ENCODE measurements around the gene SNTB2. TPM values are rescaled to one million over a fixed set of nuclear protein-coding genes. Genes with fewer than 3 reads are reported as not detected.

SNTB2 gene
- polyA plus RNA-seq, 1 of the 3 experiments (the other 2 are of a cell fraction), result 13.0 TPM

DNA sequence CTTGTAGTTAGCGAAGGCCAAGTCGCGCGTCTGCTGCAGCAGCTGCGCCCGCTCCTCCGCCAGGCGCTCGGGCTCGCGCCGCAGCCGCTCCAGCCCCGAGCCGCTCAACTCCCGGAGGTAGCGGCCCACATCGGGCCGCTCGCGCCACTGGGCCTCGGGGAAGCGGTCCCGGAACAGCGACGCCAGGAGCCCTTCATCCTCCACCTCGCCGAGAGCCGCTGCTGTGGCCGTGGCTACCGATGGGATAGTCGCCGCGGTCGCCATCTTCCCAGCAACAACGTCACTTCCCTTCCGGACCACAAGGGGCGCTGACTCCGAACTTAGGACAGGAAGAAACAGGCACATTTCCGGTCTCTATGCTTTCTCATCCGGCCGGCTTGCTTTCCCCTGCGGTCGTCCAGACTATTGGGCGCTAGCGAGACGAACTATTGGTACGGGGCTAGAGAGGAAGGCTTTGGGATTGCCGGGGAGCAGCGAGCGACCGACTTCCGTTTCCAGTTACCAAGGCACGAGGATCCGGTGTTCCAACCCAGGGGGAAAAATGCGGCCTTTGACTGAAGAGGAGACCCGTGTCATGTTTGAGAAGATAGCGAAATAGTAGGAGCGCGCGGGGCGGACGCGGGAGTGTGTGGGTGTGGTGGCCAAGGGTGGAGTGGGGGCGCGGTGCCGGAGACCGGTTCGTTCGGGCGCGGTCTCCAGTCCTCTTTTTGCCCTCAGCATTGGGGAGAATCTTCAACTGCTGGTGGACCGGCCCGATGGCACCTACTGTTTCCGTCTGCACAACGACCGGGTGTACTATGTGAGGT lies 152.5 kb downstream of the SNTB2 start, which contains the start of the genes COG8 and NIP7:
TSS of gene COG8 (minus strand) at position 276 of the 806 bp plus-strand sequence. CDS start at position 264, 12 bp downstream.
TSS of gene NIP7 (plus strand) at position 484 of the 806 bp plus-strand sequence. CDS start at position 542, 58 bp downstream.
- Histone ChIP-seq H3K4me1 (ENCODE audit: control insufficient read depth in 1 of 2, insufficient read depth in 2 of 2, low read depth in 1 of 2, low read length in 1 of 2) (peaks cover 15 to 20% of the 10 kb centered on the region in 2 experiments; a peak in 3 of 4 replicates), H3K27me3 (ENCODE audit: insufficient read depth) (no peaks in the 10 kb centered on the region), H3K27ac (ENCODE audit: low read depth in 2 of 2, low read length in 1 of 2) (peak within 1 kb of the TSS; percentile 85 to 89), H2AFZ (ENCODE audit: low read depth) (peak within 1 kb of the TSS; percentile 92), H3K79me2 (ENCODE audit: insufficient read depth) (peaks cover 81% of the 10 kb centered on the region), H3K36me3 (replicated peaks in 1 of 2; ENCODE audit: control insufficient read depth in 1 of 2, insufficient read depth in 2 of 2, low read length in 1 of 2) (peaks cover 40 to 49% of the 10 kb centered on the region in 2 experiments), H3K4me2 (peak within 1 kb of the TSS; percentile 99), H3K9me2 (no peaks in the 10 kb centered on the region), H3K9me3 (no peaks in the 10 kb centered on the region), H3F3A (replicated peaks; ENCODE audit: insufficient read depth) (peaks cover 7% of the 10 kb centered on the region), H3K4me3 (ENCODE audit: low read depth in 2 of 2, low read length in 1 of 2) (peak within 1 kb of the TSS; percentile 76 to 99), H4K20me1 (ENCODE audit: insufficient read depth) (no peaks in the 10 kb centered on the region), H3K9ac (peak within 1 kb of the TSS; percentile 89)
- peak; percentile 96 for DNase-seq
- WGBS (ENCODE audit: low lambda C conversion rate), result 2% methylated on average over 24 of the region's 77 CpGs
- CTCF ChIA-PET, result interaction anchor here (0.8 to 1.7 kb wide), 8 partner anchors 11 to 150 kb away, joined by 3 to 21 read pairs (median 3); partner anchors contain the start of genes PDF and TMED6
- POLR2A ChIA-PET, result interaction anchor here (1.1 to 3.3 kb wide), 3 partner anchors 10 to 15 kb away, joined by 3 to 24 read pairs (median 4); partner anchors contain the start of gene PDF
- TF ChIP-seq SMC3 (IDR thresholded peaks at IDR 0.05; ENCODE audit: low read depth, low read length), result no peak
- TF ChIP-seq TCF12 (IDR thresholded peaks at IDR 0.05), result no peak
- TF ChIP-seq TAF1 (IDR thresholded peaks at IDR 0.05; ENCODE audit: borderline replicate concordance, low read depth, low read length), result peak; percentile 92
- TF ChIP-seq JUND (IDR thresholded peaks at IDR 0.05), result peak; percentile 11; the same call in 1 of the 2 replicates
- peak; percentile 98 for TF ChIP-seq GABPA (IDR thresholded peaks at IDR 0.05; ENCODE audit: low read depth)
- TF ChIP-seq, protein P1, sequence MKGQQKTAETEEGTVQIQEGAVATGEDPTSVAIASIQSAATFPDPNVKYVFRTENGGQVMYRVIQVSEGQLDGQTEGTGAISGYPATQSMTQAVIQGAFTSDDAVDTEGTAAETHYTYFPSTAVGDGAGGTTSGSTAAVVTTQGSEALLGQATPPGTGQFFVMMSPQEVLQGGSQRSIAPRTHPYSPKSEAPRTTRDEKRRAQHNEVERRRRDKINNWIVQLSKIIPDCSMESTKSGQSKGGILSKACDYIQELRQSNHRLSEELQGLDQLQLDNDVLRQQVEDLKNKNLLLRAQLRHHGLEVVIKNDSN (IDR thresholded peaks at IDR 0.05; ENCODE audit: borderline replicate concordance, low read depth), result peak; percentile 57; the same call in 1 of the 2 replicates
- TF ChIP-seq CHD2 (IDR thresholded peaks at IDR 0.05; ENCODE audit: low read length, partially characterized antibody), result peak; percentile 31
- TF ChIP-seq EZH2phosphoT487 (IDR thresholded peaks at IDR 0.05; ENCODE audit: borderline replicate concordance, low read depth), result no peak
- TF ChIP-seq RFX5 (IDR thresholded peaks at IDR 0.05; ENCODE audit: low read length), result peak; percentile 69
- TF ChIP-seq RXRA (IDR thresholded peaks at IDR 0.05; ENCODE audit: borderline replicate concordance, low read depth), result no peak
- TF ChIP-seq, protein P2, sequence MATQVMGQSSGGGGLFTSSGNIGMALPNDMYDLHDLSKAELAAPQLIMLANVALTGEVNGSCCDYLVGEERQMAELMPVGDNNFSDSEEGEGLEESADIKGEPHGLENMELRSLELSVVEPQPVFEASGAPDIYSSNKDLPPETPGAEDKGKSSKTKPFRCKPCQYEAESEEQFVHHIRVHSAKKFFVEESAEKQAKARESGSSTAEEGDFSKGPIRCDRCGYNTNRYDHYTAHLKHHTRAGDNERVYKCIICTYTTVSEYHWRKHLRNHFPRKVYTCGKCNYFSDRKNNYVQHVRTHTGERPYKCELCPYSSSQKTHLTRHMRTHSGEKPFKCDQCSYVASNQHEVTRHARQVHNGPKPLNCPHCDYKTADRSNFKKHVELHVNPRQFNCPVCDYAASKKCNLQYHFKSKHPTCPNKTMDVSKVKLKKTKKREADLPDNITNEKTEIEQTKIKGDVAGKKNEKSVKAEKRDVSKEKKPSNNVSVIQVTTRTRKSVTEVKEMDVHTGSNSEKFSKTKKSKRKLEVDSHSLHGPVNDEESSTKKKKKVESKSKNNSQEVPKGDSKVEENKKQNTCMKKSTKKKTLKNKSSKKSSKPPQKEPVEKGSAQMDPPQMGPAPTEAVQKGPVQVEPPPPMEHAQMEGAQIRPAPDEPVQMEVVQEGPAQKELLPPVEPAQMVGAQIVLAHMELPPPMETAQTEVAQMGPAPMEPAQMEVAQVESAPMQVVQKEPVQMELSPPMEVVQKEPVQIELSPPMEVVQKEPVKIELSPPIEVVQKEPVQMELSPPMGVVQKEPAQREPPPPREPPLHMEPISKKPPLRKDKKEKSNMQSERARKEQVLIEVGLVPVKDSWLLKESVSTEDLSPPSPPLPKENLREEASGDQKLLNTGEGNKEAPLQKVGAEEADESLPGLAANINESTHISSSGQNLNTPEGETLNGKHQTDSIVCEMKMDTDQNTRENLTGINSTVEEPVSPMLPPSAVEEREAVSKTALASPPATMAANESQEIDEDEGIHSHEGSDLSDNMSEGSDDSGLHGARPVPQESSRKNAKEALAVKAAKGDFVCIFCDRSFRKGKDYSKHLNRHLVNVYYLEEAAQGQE (IDR thresholded peaks at IDR 0.05; ENCODE audit: low read depth, low read length), result 0 out of 2 replicates have a peak, but pooled peaks have one; percentile 35
- TF ChIP-seq, protein P3, sequence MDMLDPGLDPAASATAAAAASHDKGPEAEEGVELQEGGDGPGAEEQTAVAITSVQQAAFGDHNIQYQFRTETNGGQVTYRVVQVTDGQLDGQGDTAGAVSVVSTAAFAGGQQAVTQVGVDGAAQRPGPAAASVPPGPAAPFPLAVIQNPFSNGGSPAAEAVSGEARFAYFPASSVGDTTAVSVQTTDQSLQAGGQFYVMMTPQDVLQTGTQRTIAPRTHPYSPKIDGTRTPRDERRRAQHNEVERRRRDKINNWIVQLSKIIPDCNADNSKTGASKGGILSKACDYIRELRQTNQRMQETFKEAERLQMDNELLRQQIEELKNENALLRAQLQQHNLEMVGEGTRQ (IDR thresholded peaks at IDR 0.05; ENCODE audit: borderline replicate concordance, low read depth, low read length), result no peak
- TF ChIP-seq TEAD4 (IDR thresholded peaks at IDR 0.05; ENCODE audit: borderline replicate concordance, insufficient read depth), result no peak
- peak; percentile 95 for TF ChIP-seq MXI1 (IDR thresholded peaks at IDR 0.05; ENCODE audit: low read depth, low read length)
- TF ChIP-seq, protein P4, sequence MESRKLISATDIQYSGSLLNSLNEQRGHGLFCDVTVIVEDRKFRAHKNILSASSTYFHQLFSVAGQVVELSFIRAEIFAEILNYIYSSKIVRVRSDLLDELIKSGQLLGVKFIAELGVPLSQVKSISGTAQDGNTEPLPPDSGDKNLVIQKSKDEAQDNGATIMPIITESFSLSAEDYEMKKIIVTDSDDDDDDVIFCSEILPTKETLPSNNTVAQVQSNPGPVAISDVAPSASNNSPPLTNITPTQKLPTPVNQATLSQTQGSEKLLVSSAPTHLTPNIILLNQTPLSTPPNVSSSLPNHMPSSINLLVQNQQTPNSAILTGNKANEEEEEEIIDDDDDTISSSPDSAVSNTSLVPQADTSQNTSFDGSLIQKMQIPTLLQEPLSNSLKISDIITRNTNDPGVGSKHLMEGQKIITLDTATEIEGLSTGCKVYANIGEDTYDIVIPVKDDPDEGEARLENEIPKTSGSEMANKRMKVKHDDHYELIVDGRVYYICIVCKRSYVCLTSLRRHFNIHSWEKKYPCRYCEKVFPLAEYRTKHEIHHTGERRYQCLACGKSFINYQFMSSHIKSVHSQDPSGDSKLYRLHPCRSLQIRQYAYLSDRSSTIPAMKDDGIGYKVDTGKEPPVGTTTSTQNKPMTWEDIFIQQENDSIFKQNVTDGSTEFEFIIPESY (IDR thresholded peaks at IDR 0.05; ENCODE audit: borderline replicate concordance, low read depth), result peak; percentile 63
- TF ChIP-seq FOXJ3 (CRISPR knock-in tag; IDR thresholded peaks at IDR 0.05), result 0 out of 2 replicates have a peak, but pooled peaks have one; percentile 11
- TF ChIP-seq FOSL2 (IDR thresholded peaks at IDR 0.05; ENCODE audit: borderline replicate concordance, low read depth), result no peak
- peak; percentile 95 for TF ChIP-seq YY1 (IDR thresholded peaks at IDR 0.05; ENCODE audit: low read depth)
- no peak for TF ChIP-seq GATA2 (CRISPR knock-in tag; IDR thresholded peaks at IDR 0.05)
- TF ChIP-seq, protein P5, sequence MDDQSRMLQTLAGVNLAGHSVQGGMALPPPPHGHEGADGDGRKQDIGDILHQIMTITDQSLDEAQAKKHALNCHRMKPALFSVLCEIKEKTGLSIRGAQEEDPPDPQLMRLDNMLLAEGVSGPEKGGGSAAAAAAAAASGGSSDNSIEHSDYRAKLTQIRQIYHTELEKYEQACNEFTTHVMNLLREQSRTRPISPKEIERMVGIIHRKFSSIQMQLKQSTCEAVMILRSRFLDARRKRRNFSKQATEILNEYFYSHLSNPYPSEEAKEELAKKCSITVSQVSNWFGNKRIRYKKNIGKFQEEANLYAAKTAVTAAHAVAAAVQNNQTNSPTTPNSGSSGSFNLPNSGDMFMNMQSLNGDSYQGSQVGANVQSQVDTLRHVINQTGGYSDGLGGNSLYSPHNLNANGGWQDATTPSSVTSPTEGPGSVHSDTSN (IDR thresholded peaks at IDR 0.05), result no peak
- TF ChIP-seq FOXM1 (IDR thresholded peaks at IDR 0.05; ENCODE audit: low read depth), result no peak
- no peak for TF ChIP-seq RCOR1 (IDR thresholded peaks at IDR 0.05; ENCODE audit: low read length)
- no peak for TF ChIP-seq RAD21 (IDR thresholded peaks at IDR 0.05; ENCODE audit: low read length)
- no peak for TF ChIP-seq NFIC (IDR thresholded peaks at IDR 0.05; ENCODE audit: borderline replicate concordance)
- TF ChIP-seq POLR2AphosphoS5 (IDR thresholded peaks at IDR 0.05; ENCODE audit: low read depth, low read length), result peak; percentile 92

All from SK-N-SH (cell line).